BJ (cell line): ENCODE measurements around the gene TASP1. TPM values are rescaled to one million over a fixed set of nuclear protein-coding genes. Genes with fewer than 3 reads are reported as not detected.

Source experiments
- CTCF ChIA-PET: fragments of 350-600 bp; formaldehyde crosslinking; extraction: SDS; loops from one replicate; lab custom pipeline; 2021; ENCODE audit warnings: antibody characterized with exemption, inconsistent platforms; lab: Yijun Ruan, JAX
- POLR2A ChIA-PET: fragments of 300-600 bp; sonication (Branson Sonifier 250); formaldehyde crosslinking; extraction: SDS; loops from one replicate; lab custom pipeline; 2021; ENCODE audit warnings: antibody characterized with exemption; lab: Charles Lee
- DNase-seq: peaks from one replicate; pipeline ENCODE4 v3.0.0-alpha.2; 2011; ENCODE audit warnings: low read depth
- H3K27me3 ChIP-seq: 2 replicates; pipeline ENCODE4 v1.6.0; 2011; ENCODE audit warnings: low read length; ENCODE audit not compliant: control insufficient read depth, insufficient read depth
- H3K36me3 ChIP-seq: 2 replicates; pipeline ENCODE4 v1.5.1; 2011; ENCODE audit warnings: low read length; ENCODE audit not compliant: control insufficient read depth, insufficient read depth
- H3K4me3 ChIP-seq: 2 replicates; pipeline ENCODE4 v1.5.1; 2011; ENCODE audit warnings: low read depth, mild to moderate bottlenecking, control low read depth, low read length
- polyA plus RNA-seq: library from polyadenylated mRNA; depleted of rRNA; stranded (reverse); fragments of >200 nt; gene quantifications from 2 replicates; pipeline ENCODE4 v1.2.3, GENCODE V29; 2011
- TF ChIP-seq, protein P1 (sequence below): IDR thresholded peaks from 2 replicates; pipeline ENCODE4 v1.5.1; 2011; ENCODE audit warnings: low read depth, mild to moderate bottlenecking, control low read depth, inconsistent platforms, low read length, moderate library complexity; ENCODE audit not compliant: insufficient read depth

Gene TASP1
- polyA plus RNA-seq, 1 experiment, result 5.4 TPM

GRCh38 chr20:13549451-13549850 is 89.3 kb downstream of the TASP1 start:
- H3K27me3 ChIP-seq, result no peaks in the 10 kb centered on the region
- DNase-seq, result no peak
- ChIA-PET POLR2A (no interaction called here), CTCF (interaction anchor here (2.3 to 5.3 kb wide), 4 partner anchors 10 to 247 kb away, joined by 9 to 92 read pairs (median 27); no protein-coding TSS in a partner anchor)
- no peak overlapping the region for H3K4me3 ChIP-seq
- TF ChIP-seq, protein P1, sequence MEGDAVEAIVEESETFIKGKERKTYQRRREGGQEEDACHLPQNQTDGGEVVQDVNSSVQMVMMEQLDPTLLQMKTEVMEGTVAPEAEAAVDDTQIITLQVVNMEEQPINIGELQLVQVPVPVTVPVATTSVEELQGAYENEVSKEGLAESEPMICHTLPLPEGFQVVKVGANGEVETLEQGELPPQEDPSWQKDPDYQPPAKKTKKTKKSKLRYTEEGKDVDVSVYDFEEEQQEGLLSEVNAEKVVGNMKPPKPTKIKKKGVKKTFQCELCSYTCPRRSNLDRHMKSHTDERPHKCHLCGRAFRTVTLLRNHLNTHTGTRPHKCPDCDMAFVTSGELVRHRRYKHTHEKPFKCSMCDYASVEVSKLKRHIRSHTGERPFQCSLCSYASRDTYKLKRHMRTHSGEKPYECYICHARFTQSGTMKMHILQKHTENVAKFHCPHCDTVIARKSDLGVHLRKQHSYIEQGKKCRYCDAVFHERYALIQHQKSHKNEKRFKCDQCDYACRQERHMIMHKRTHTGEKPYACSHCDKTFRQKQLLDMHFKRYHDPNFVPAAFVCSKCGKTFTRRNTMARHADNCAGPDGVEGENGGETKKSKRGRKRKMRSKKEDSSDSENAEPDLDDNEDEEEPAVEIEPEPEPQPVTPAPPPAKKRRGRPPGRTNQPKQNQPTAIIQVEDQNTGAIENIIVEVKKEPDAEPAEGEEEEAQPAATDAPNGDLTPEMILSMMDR, result no peak
- no peaks in the 10 kb centered on the region for H3K36me3 ChIP-seq

- Histone ChIP-seq H3K4me3 (no peak overlapping the region), H3K36me3 (no peaks in the 10 kb centered on the region), H3K27me3 (no peaks in the 10 kb centered on the region)
- peak; percentile 9 for DNase-seq
- ChIA-PET POLR2A (interaction anchor here (0.6 kb wide), 1 partner anchor 223 kb away, joined by 5 read pairs; no protein-coding TSS in a partner anchor), CTCF (interaction anchor here (0.6 to 5.3 kb wide), 50 partner anchors 9 to 430 kb away, joined by 3 to 92 read pairs (median 4); no protein-coding TSS in a partner anchor)
- TF ChIP-seq, protein P1, result peak; percentile 68
These were observed 92.1 kb downstream of the TASP1 start for GRCh38 chr20:13546497-13547131.

- H3K36me3 ChIP-seq, result no peaks in the 10 kb centered on the region
- H3K4me3 ChIP-seq, result no peak overlapping the region
- ChIA-PET CTCF (interaction anchor here (0.6 to 5.3 kb wide), 36 partner anchors 8 to 429 kb away, joined by 3 to 92 read pairs (median 4); no protein-coding TSS in a partner anchor), POLR2A (interaction anchor here (0.7 to 1.0 kb wide), 2 partner anchors 89 to 221 kb away, joined by 3 read pairs; no protein-coding TSS in a partner anchor)
- peak; percentile 15 for DNase-seq
- TF ChIP-seq, protein P1, result no peak
- no peaks in the 10 kb centered on the region for H3K27me3 ChIP-seq
These were observed 92.9 kb downstream of the TASP1 start for GRCh38 chr20:13545790-13546189.

GRCh38 chr20:13543783-13544182 is 94.9 kb downstream of the TASP1 start:
- DNase-seq, result no peak
- POLR2A ChIA-PET, result no interaction called here
- no peaks in the 10 kb centered on the region for H3K27me3 ChIP-seq
- no peaks in the 10 kb centered on the region for H3K36me3 ChIP-seq
- CTCF ChIA-PET, result interaction anchor here (1.5 to 1.9 kb wide), 2 partner anchors 214 to 219 kb away, joined by 3 to 10 read pairs; no protein-coding TSS in a partner anchor
- TF ChIP-seq, protein P1, result no peak
- H3K4me3 ChIP-seq, result no peak overlapping the region

- TF ChIP-seq, protein P1, result no peak
- Histone ChIP-seq H3K4me3 (no peak overlapping the region), H3K27me3 (no peaks in the 10 kb centered on the region), H3K36me3 (no peaks in the 10 kb centered on the region)
- no peak for DNase-seq
- ChIA-PET CTCF (interaction anchor here (0.6 kb wide), 1 partner anchor 21 kb away, joined by 3 read pairs; no protein-coding TSS in a partner anchor), POLR2A (no interaction called here)
These were observed 103.1 kb downstream of the TASP1 start for GRCh38 chr20:13535627-13536026.
